GM13977 (cell line): Measurements from ENCODE around the gene PTAFR.

ENCODE experiments used
- DNase-seq: peaks from one replicate; pipeline ENCODE4 v3.0.0; 2012; ENCODE audit warnings: low spot score
- CTCF ChIP-seq: IDR thresholded peaks from 2 replicates; pipeline ENCODE4 v1.5.1; 2012; ENCODE audit warnings: mild to moderate bottlenecking, control low read depth; ENCODE audit not compliant: insufficient read depth; ENCODE audit errors: extremely low read depth, missing control alignments
- in situ Hi-C: fragments of 300-500 bp; cut with MboI; formaldehyde crosslinking; loops from one replicate; pipeline ENCODE4 v1.12.0; 2022; ENCODE audit warnings: low sequenced_read_pairs, low pct_unique_long_range_greater_than_20kb, mixed read lengths, inconsistent platforms; ENCODE audit not compliant: unreplicated experiment

The PTAFR gene

GRCh38 chr1:28139025-28139712, 37.3 kb downstream of the PTAFR start:
- in situ Hi-C loops = no loop called here
- DNase-seq = no peak
- TF ChIP-seq CTCF = no peak

GRCh38 chr1:28136922-28137613, 39.4 kb downstream of the PTAFR start:
- in situ Hi-C loops = no loop called here
- TF ChIP-seq CTCF = no peak
- no peak for DNase-seq

- DNase-seq = no peak
- no peak for TF ChIP-seq CTCF
- in situ Hi-C loops = no loop called here
Measured at GRCh38 chr1:28136169-28136921, 40.1 kb downstream of the PTAFR start.

- DNase-seq = no peak
- no peak for TF ChIP-seq CTCF
- in situ Hi-C loops = no loop called here
Measured at GRCh38 chr1:28135371-28136168, 40.9 kb downstream of the PTAFR start.

GRCh38 chr1:28134651-28135207, 41.8 kb downstream of the PTAFR start:
- in situ Hi-C loops = no loop called here
- TF ChIP-seq CTCF = no peak
- no peak for DNase-seq
